ENCODE measurements around the gene CCDC154.

- TF ChIP-seq LEF1 (IDR thresholded peaks at IDR 0.05; ENCODE audit: borderline replicate concordance) (no peak), ZNF384 (IDR thresholded peaks at IDR 0.05) (no peak), FOXK2 (IDR thresholded peaks at IDR 0.05) (no peak), SP1 (IDR thresholded peaks at IDR 0.05) (no peak), FOXM1 (IDR thresholded peaks at IDR 0.05; ENCODE audit: borderline replicate concordance) (no peak), ARNT (IDR thresholded peaks at IDR 0.05) (no peak), SUZ12 (IDR thresholded peaks at IDR 0.05) (no peak), HDGF (IDR thresholded peaks at IDR 0.05; ENCODE audit: borderline replicate concordance) (no peak), L3MBTL2 (conservative IDR thresholded peaks at IDR 0.05) (no peak), BHLHE40 (IDR thresholded peaks at IDR 0.05; ENCODE audit: borderline replicate concordance) (no peak)
- TF ChIP-seq, protein P1, sequence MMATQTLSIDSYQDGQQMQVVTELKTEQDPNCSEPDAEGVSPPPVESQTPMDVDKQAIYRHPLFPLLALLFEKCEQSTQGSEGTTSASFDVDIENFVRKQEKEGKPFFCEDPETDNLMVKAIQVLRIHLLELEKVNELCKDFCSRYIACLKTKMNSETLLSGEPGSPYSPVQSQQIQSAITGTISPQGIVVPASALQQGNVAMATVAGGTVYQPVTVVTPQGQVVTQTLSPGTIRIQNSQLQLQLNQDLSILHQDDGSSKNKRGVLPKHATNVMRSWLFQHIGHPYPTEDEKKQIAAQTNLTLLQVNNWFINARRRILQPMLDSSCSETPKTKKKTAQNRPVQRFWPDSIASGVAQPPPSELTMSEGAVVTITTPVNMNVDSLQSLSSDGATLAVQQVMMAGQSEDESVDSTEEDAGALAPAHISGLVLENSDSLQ (IDR thresholded peaks at IDR 0.05), result no peak
Measured at GRCh38 chr16:1441391-1441829, 2.9 kb downstream of the CCDC154 start.

All from HEK293T (cell line).